Measurements from ENCODE around the gene TMEM187.

The TMEM187 gene

DNA sequence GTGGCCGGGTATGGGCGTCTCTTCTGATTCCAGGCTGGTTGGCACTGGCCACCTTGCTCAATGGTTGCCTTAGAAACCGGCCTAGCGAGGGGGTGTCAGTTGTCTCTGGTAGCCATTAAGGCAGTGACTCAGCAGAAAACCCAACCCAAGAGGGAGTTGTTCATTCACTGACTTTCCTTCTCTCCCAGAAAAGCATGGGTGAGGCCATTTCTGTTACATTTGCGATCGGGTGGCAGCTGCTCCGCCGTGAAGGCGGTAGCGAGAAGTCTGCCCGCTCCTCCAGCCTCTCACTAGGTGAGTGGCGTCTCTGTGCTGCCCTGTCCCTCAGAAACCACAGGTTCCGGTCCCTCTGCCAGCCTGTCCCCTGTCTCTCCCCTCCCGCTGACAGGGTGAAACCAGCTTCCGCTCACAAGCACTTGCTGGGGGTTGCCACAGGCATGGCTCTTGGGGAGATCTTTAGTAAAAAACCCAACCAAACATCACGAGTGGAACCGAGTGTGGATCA, 29.7 kb downstream of the TMEM187 start:
- peak in 2 of 5 experiments; percentile 60 to 89 for DNase-seq

DNA sequence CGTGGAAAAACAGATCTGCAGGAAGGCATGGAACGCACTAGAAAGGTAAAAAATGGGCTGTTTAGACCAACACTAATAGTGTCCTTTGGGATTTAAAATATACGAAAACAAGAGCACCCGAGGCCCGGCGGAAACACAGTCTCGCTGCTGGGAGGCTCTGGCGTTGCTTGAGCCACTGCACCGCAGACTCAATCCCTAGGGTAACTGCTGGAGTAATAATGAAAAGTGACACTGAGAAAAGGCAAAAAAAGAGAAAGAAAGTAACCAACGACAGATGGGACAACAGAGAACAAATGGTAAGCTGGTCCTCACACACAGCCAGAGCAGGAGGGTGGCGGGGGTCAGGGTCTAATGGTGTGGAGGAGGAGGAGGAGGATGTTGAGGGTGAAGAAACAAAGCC, 31.8 kb downstream of the TMEM187 start:
- no peak for DNase-seq

DNA sequence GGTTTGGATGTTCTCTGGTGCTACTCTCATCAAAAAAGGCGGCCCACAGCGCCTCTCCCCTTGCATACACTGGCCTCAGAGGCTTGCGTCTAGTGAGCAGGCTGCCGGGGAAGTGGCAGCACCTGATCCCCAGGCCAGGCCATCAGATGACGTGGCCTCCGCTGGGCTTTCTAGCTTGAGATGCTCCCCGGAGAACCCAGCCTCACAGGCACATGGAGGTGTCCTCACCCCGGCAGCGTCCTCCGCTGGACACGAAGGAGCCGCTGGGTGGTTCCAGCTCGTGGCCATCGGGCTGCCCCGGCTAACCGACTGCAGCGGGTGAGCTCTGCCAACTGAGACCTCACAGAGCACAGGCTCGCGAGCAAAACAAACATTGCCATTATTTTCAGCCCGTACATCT, 34.4 kb downstream of the TMEM187 start:
- DNase-seq = no peak

DNA sequence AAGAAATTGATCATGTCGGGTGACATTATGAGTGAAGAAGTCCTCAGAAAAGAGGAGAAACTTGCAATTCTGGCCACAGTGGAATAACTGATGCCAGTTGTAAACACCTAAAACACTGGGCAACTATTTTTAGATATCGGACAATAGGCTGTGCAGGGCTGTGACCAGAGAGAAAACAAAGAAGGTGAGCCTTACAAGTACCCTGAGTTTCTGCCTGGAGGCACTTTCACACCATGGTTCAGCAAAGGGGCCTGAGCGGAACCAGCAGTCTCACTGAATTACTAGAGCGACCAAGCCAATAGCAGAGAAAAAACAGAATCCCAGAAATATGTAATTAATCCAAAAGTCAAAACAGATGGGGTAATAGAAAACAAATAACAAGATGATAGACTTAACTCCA, 36.0 kb downstream of the TMEM187 start:
- no peak for DNase-seq

DNA sequence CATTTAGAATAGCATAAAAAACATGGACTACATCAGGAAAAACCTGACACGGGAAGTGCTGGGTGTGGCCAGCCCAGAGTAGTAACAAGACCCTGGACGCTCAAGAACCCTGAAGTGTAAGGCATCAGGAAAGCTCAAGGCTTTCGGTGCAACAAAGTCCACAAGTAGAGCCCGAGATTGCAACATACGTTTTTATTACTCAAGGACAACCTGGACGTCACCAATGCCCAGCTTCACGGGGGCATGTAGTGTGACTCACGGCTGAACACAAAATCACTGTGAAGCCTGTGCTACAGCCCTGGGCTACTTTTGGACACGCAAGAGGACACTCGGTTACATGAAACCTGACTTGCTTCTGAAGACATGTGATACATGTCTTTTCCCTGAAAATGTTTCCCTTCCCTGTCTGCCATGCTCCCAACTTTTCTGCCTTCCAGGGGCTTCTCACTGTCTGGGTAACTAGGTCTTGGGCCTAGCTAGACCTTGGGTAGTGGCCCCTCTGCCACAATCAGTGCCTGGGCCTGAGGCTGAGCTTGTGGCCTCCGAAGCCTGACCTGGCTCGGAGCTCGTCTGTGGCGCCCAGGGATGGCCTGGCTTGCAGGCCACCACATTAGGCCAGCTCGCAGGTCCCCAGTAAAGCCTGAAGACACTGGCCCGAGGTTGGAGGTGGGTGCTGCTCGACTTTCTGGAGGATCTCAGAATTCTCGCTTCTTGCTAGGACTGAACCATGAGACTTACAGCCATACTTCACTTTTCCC, 38.0 kb downstream of the TMEM187 start:
- no peak for DNase-seq

DNA sequence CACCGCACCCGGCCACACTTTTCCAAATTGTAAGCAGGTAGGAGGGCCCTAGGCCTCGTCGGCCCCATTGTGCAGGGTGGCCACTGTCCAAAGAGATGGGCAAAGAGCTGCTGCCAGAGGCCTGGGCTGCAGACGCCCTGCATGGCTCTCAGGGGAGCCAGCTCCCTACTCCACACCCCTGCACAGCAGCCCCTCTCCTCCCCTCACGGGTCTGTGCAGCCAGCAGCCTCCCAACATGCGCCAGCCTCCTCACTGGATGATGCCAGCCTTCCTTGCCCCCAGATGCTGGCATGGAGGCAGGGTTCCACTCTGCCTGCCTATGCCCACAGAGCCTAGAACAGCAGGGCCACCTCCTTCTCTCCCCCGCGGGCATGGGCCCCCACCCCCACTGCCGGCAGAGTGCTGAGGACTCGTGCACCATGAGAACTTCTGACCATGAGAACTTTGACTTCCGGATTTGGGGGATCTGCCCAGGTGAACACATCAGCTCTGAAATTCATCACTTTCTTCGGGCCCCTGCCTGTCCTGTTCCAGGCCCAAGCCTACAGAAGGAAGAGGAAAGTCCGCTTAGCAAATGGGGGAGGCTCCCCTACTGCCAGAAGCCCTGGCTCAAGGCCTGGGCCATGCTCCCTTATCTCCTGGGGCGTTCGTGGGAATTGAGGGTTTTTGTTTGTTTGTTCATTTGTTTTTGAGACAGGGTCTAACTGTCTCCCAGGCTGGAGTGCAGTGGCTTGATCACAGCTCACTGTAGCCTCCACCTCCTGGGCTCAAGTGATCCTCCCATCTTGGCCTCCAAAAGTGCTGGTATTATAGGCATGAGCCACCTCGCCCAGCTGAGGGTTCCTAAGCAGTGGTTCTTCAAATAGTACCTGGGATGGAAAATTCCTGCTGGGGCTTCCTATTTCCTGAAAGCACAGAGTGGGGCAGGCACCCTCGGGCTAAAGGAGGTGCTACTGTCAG, 39.1 kb downstream of the TMEM187 start:
- no peak for DNase-seq

DNA sequence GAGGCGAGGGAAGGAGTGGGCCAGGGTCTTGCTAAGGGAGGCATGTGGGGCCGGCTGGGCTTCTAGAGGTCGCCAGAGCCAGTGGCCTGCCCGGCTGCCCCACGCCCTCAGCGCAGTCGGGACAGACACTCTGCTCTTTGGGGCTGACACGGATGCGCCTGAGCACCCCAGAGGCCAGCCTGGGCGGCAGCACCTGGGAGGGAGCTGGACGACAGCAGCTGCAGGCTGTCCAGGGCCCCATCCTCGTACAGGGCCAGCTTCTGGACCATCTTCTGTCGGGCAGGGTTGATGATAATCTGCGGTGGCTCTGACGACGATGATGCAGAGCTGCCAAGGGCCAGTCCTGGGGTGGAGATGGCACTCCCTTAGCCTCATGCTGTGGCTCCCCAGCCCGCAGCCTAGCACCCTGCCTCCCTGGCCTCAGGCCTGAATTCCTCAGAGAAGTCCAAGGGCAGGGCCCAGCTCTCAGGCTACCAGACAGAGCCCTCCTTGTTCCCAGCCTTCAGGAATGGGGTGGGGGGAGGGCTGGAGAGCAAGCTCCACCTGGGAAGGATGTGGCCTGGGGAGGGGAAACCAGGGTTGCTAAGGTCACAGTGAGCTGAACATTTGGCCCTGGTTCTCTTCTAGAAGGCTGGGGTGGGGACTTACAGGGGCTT, 39.9 kb downstream of the TMEM187 start:
- no peak for DNase-seq

DNA sequence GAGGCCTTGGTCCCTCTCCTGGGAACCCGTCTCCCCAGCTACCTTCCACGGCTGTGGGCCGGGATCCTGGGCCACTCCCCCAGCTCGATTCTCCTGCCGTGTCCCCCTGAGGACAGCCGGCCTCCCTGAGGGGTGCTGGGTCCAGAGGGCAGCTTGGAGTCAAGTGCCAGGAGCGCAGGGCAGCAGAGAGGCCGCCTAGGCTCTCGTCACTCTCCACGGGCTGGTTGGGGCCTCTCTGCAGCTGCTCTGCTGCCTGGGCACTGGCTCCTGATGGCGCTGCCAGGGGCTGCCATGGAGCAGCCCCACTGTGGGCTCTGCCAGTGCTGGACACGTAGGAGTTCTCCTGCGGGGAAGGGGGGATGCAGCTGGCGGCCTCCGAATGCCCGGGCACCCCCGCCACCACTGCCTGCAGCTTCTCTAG, 40.5 kb downstream of the TMEM187 start:
- no peak for DNase-seq

DNA sequence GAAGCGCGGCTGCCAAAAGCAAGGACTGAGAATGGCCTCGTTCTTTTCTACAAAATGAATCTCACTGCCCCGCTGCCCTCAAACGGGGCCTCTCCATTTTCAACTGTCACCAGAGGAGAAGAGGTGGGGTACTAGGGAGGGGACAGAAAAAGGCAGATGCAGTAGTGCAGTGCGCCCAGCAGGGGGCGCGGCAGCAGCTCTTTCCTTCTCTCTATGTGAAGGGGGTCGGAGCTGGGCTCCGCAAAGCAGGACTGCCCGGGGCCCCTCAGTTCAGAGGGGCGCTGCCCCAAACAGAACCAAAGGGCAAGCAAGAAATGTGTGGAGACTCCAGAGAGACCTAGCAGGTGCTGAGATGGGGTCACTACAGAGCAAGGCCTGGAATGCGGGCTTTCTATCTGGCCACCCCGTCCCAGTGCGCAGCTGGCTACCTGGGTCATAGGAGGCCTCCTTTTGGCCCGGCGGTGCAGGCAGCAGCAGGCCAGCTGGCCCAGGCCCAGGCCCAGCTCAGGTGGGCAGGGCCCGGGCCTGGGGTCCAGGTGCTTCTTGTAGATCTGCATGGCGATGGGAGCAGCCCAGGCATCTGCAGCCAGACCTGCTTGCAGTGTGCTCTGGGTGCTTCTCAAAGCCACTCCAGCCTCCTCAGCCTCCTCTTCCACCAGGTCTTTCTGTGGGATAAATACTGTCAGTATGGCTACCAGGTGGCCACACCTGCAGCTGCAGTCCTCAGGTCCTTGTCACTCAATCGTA, 41.2 kb downstream of the TMEM187 start:
- DNase-seq = peak; percentile 19 to 59 (median 38)

DNA sequence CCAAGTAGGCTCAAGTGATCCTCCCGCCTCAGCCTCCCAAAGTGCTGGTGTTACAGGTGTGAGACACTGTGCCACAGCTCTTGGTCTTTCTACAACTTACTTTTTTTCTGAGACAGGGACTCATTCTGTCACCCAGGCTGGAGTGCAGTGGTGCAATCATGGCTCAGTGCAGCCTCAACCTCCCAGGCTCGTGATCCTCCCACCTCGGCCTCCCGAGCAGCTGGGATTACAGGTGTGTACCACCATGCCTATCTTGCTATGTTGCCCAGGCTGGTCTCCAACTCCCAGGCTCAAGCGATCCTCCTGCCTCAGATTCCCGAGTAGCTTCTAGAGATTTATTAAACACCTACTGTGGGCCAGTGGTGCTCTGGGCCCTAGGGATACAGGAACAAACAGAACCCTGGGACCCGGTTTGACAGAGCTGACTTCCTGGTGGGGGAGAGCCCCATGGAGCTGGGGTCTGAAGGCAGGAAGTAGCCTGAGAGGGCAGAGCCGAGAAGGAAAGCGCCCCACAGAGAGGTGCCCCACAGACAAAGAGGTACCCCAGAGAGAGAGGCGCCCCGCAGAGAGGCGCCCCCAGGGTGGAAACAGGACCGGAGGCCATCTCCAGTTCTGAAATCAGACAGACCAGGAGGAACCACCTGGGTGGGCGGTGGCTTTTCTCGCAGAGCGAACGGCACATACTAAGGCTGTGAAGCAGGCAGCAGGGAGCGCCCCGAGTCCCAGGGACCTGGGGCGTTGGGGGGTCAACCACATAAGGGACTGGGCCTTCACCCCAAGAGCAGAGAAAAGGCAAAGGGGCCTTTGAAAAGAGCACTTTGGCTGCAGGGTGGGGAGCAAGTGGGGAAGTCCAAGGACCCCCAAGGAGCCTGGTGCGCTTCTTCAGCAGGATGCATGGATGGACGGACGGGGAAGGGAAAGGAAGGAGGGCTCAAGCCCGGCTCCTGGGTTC, 42.2 kb downstream of the TMEM187 start:
- no peak for DNase-seq

DNA sequence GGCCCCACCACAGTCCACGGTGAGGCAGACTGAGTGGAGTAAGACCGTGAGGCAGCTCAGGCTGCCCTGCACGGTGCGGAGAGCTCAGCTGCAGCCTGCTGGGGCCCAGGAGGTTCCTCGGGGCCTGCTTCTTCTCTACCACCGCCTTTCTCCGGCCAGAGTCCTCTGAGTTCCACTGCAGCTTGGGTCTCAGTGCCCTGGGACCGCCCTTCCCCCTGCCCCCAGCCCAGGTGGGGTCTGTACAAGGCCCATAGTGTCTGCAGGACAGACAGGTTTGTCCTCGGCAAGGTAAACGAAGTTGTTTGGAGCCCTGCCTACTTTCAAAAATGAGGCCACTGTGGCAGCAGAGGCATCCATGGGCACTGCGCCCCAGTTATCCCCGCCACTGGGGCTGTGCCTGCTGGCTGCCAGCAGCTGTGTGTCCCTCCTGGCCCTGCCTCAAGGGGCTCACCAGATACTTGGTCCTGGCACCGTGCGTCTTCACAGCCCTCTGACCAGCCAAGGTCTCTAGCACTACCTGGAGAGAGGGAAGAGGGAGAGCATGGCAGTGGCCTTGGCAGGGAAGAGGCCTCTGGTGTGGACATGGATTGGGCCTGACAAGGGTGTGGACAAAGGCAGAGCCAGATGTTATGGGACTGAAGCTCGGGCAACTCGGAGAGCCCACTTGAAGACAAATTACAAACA, 43.2 kb downstream of the TMEM187 start:
- no peak for DNase-seq

DNA sequence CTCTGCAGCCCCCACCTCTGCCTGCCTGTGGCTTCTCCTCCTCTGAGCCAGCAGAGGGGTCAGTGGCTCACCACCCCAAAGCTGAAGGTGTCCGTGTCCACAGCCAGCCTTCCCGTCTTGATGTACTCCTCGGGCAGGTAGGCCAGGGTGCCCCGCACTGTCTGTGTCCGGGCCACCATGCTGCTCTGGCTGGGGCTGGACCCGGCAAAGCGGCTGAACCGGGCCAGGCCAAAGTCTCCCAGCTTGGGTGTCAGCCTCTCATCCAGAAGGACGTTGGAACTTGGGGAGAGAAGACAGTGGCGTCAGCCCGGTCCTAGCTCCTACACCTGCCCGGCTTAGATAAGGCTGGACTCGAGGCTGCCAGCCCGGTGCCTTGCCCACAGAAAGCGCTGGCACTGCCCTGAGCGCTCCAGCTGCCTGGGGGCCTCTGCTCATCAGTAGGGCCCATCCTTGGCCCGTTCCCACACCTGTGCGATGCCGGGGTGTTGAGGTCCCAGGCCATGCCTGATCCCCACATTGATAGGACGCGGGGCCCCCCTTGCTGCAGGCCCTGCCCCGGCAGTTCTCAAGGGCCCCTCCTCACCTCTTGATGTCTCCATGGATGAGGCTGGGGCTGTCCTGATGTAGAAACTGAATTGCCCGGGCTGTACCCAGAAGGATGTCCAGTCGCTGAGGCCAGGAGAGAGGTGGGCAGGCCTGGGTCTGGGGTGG, 44.0 kb downstream of the TMEM187 start:
- DNase-seq = no peak

DNA sequence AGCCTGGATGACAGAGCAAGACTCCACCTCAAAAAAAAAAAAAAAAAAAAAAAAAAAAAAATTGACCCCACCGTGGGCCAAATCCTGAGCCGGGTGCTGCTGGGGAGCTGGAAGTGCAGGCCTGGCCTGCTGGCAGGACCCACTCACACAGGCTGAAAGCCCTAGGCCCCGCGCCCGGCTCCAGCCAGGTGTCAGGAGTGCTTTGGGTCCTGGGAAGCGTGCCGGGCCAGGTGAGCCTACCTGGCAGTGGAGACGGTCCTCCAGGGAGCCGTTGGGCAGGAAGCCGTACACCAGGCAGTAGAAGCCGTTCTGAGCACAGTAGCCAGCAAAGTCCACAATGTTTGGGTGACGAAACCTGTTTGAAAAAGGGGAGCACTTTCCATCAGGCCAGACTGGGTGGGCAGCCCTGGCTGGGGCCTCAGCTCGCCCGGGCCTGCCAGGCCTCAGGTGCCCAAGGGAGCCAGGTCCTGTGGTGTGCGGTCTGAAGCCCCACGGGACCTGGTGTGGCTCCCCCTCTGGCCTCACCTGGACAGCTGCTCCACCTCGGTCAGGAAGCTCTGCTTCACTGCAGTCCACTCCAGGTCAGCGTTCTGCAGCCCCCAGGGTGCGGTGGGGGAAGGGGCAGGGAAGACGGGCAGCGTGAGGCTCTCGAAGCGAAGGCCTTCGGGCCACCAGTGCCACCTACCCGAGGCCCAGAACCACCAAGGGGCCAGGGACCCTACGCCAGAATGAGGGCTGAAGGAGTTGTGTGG, 45.4 kb downstream of the TMEM187 start:
- no peak for DNase-seq

DNA sequence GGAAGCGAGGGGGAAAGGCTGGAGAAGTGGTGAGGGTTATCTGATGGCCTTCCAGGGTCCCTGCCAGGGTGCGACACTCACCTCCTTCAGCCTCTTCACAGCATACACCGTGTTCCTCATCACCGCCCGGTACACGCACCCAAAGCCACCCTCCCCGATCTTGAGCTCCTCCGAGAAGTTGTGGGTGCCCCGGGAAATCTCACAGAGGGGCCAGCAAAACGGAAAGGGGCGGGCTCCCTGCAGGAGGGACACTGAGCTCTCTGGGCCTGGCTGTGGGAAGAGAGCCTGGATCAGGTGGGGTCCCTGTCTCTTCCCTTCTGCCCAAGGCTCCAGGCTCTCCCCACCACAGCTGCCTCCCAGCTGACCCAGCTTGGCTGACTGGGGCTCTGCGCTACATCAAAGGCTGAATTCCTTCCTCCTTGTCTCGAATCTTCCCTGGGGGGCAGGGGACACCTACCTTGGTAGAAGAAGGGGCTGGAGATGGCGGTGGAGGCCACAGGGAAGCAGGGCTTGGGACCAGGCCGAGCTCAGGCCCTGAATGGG, 46.0 kb downstream of the TMEM187 start:
- peak in 1 of 5 experiments; percentile 28 for DNase-seq

DNA sequence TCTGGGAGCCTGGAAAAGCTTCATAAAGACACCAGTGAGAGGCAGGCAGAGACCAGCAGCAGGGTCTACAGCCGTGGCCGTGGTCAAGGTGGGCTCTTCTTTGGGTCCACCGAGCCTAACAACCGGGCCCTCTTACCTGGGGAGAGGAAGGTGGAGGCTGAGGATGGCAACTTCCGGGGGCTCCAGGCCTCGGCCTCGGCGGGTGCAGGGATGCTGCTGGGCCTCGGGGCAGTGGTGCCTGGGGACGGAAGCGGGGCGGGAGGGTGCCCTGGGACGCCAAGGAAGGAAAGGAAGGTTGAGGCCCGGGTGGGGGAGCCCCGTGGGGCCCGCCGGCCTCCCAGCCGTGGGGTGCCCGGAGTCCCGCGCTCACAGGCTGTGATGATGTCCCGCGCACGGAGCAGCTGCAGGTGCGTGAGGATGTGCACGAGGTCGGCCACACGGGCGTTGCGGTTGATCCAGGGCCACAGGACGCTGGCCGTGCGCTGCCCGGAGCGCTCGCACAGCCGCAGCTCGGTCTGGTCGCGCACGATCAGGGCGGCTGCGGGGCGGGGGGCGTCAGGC, 46.6 kb downstream of the TMEM187 start:
- peak in 1 of 5 experiments; percentile 38 for DNase-seq

DNA sequence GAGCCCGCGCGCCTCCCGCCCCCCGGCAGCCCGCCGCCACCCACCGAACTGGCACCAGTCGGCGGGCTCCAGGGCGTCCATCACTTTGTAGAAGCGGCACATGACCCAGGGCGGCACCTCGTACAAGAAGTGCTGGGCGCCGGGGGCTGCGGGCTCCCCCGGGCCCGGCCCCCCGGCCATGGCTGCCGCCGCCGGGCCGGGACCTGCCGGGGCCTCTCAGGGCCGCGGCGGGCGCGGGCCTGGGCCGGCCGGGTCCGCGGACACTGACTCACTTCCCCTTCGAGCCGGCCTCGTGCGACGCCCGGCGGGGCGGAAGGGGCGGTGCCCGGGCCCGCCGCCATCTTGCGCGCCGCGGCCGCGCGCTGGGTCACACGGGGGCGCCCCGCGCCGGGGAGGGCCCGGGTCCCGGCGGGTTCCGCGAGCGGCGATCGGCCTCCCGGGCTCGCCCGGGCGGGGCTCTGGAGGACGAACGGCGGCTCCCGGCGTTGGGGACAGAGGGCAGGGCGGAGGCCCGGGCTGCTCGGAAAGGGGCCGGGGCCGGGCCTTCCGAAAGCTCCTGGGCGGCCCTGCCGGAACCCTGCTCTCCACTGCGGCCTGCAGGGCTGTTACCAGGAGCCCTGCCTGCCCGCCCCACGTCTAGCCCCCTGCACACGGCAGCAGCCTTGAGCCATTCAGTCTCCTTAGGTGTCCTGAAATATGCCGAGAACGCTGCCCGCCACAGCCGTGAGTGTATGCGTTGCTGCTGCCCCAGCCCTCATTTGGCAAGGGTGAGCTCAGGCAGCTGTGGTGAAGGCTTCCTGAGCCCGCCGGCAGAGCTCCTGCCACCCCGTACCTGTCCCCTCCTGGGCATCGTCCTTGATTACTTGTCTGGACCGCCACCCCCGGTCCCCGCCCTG, 47.3 kb downstream of the TMEM187 start, which contains the start of gene IRAK1:
TSS of gene IRAK1 (minus strand) at position 270 of the 896 bp plus-strand sequence. CDS start at position 180, 90 bp downstream.
- peak; percentile 23 to 56 (median 37) for DNase-seq

DNA sequence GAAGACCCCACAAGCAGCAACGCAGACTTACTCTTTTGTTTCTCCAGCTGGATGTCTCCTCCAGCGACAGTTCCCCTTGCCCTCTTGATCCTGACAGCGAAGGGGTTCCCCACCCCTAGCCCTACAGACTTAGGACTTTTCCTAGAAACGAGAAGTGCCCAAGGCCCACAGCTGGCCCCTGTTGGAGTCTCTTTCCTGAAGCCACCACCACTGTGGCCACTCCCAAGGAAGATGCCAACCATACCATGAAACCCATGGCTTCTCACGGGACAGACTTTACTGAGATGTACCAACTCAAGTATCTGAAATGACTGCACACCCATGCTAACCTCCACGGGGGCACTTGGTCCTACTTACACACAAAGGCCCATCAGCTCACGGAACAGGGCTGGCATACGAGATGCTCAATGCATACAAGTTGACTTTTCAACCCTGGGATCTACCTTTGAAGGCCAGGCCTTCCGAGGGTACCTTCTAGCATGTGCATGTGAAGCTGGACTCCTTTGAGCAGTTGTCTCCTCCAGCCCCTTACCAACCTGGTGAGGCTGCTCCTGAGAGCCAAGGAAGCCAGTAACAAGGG, 48.1 kb downstream of the TMEM187 start:
- DNase-seq = peak in 1 of 5 experiments; percentile 38
